Vagina (tissue), 2 donors: ENCODE data around the gene ZNF605. TPM values are rescaled to one million over a fixed set of nuclear protein-coding genes. Genes with fewer than 3 reads are reported as not detected.
"Not testable (repeated sequence)": the region's sequence is repeated elsewhere in the genome, so short reads cannot be mapped to it uniquely, and the experiment has no call there.

Experiments used
- DNase-seq, 2 donors: peaks; one replicate each; pipeline ENCODE4 v3.0.0-alpha.2; 2017; ENCODE audit errors: extremely low spot score in 2 of 2
- H3K27ac ChIP-seq: fragments of 200-600 bp; sonication (generic); one replicate; pipeline ENCODE4 v1.5.1; 2019
- H3K27me3 ChIP-seq: fragments of 200-600 bp; sonication (generic); one replicate; pipeline ENCODE4 v1.5.1; 2019
- H3K36me3 ChIP-seq, 2 donors: fragments of 200-600 bp; sonication (generic); one replicate each; pipeline ENCODE4 v1.5.1; 2017 to 2019
- H3K4me1 ChIP-seq: fragments of 200-600 bp; sonication (generic); one replicate; pipeline ENCODE4 v1.5.1; 2019
- H3K4me3 ChIP-seq, 2 donors: fragments of 200-600 bp; sonication (generic); 1 replicate in 1 of 2; 2 replicates in 1 of 2; pipeline ENCODE4 v1.5.1; 2016 to 2019
- H3K9me3 ChIP-seq: fragments of 200-600 bp; sonication (generic); one replicate; pipeline ENCODE4 v1.5.1; 2019
- CTCF ChIP-seq, 3 experiments: fragments of 450-650 bp in 2 of 3; fragments of 200-600 bp in 1 of 3; sonication (generic) in 1 of 3; IDR thresholded peaks; one replicate each; pipeline ENCODE4 v1.5.1; 2017 to 2019; ENCODE audit warnings: antibody characterized with exemption in 3 of 3, mild to moderate bottlenecking in 2 of 3, moderate library complexity in 2 of 3
- POLR2A ChIP-seq, 2 donors: fragments of 450-650 bp; IDR thresholded peaks; one replicate each; pipeline ENCODE4 v1.6.1; 2017; ENCODE audit warnings: antibody characterized with exemption in 2 of 2, mild to moderate bottlenecking in 2 of 2, moderate library complexity in 2 of 2
- POLR2AphosphoS5 ChIP-seq, 2 donors: sonication (generic); formaldehyde crosslinking; IDR thresholded peaks; one replicate each; pipeline ENCODE4 v1.9.0; 2017; ENCODE audit warnings: antibody characterized with exemption in 2 of 2, mild to moderate bottlenecking in 2 of 2, low read depth in 1 of 2; ENCODE audit not compliant: insufficient read depth in 1 of 2
- intact Hi-C: fragments of 100-400 bp; cut with DNase I; formaldehyde crosslinking; loops from one replicate; pipeline ENCODE4 v1.15.1; 2023
- total RNA-seq: library from RNA; depleted of rRNA; stranded (reverse); fragments of >200 nt; gene quantifications from one replicate; pipeline ENCODE4 v1.2.3, GENCODE V29; 2016

Gene ZNF605
- 10.1 TPM for total RNA-seq

DNA sequence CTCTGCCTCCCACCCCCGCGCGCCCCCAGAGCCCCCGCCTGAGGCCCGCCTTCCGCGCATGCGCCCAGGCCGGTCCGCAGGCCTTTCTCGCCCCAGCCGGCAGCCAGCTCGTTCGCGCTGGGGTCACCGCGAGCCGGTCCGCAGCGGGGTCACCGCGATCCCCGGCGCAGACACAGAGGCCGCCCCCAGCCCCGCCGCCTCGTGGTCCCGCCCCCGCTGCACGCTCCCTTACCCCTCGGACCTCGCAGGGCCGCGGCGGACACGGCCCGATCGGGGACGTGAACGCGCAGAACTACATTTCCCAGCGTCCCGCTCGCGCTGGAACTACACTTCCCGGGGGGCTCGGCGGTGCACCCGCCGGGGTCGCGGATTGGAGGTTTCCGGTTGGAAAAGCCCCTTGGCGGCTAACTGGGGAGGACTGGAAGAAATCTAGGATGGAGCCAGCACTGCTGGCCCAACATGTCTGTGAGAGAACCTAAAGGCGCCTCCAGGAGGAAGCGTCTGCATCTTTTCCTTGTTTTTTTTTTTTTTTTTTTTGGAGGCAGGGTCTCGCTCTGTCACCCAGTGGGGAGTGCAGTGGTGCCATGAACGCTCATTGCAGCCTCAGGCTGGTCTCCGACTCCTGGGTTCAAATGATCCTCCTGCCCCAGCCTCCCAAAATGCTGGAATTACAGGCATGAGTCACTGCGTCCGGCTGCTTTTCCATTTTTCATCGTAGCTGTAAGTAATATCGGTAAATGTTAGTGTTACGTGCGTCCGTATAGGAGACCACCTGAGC is at the start of gene ZNF605:
Gene ZNF605 (minus strand): TSS at position 296 of the 778 bp plus-strand sequence. CDS start 10,671 bp downstream, outside the sequence.
- Histone ChIP-seq H3K4me1 (peaks cover 26% of the 10 kb centered on the region), H3K9me3 (peaks cover 17% of the 10 kb centered on the region), H3K27ac (peak within 1 kb of the TSS; percentile 80), H3K4me3 (peak within 1 kb of the TSS; percentile 73 to 83), H3K36me3 (peaks cover 0 to 15% of the 10 kb centered on the region in 2 donors), H3K27me3 (no peaks in the 10 kb centered on the region)
- TF ChIP-seq POLR2A (IDR thresholded peaks at IDR 0.05) (no peak), POLR2AphosphoS5 (IDR thresholded peaks at IDR 0.05; ENCODE audit: insufficient read depth in 1 of 2, low read depth in 1 of 2) (peak; percentile 57 to 61), CTCF (IDR thresholded peaks at IDR 0.05) (no peak)
- no peak for DNase-seq
- intact Hi-C loops, result no loop called here

DNA sequence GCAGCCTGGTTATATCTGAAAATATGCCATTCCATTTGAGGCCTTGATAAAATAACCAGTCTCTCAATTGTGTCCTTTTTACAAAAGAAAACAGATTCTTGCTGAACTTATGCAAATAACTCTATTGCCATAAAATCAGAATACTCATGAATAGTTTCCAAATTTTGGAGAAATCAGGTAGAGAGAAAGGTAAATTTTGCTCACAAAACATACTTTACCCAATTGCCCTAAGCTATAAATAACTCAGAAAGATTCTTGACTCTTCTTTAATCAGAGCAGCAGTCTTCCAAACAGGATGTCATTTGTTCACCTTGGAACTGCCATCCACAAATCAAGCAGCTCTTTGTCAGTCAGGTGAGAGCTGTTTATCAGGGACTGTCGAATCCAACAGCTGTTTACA is 42.6 kb upstream of the ZNF605 start:
- peaks cover 0 to 61% of the 10 kb centered on the region in 2 donors for H3K36me3 ChIP-seq
- TF ChIP-seq CTCF (IDR thresholded peaks at IDR 0.05) (no peak), POLR2A (IDR thresholded peaks at IDR 0.05) (no peak), POLR2AphosphoS5 (IDR thresholded peaks at IDR 0.05; ENCODE audit: insufficient read depth in 1 of 2, low read depth in 1 of 2) (no peak)

GRCh38 chr12:132986885-132987225 is 30.7 kb upstream of the ZNF605 start:
- Histone ChIP-seq H3K27me3 (no peaks in the 10 kb centered on the region), H3K27ac (no peak overlapping the region), H3K4me3 (peak overlapping the region; percentile 70 to 99), H3K36me3 (peaks cover 0 to 26% of the 10 kb centered on the region in 2 donors), H3K9me3 (peaks cover 19% of the 10 kb centered on the region), H3K4me1 (peaks cover 12% of the 10 kb centered on the region)
- intact Hi-C loops, result no loop called here
- TF ChIP-seq CTCF (IDR thresholded peaks at IDR 0.05), result no peak
- no peak for TF ChIP-seq POLR2AphosphoS5 (IDR thresholded peaks at IDR 0.05; ENCODE audit: insufficient read depth in 1 of 2, low read depth in 1 of 2)
- TF ChIP-seq POLR2A (IDR thresholded peaks at IDR 0.05), result no peak
- DNase-seq, result no peak

More for the DNA sequence above, 42.6 kb upstream of the ZNF605 start:
- H3K4me3 ChIP-seq, result no peak overlapping the region
- H3K9me3 ChIP-seq, result peaks cover 87% of the 10 kb centered on the region
- intact Hi-C loops, result no loop called here
- H3K27ac ChIP-seq, result no peak overlapping the region
- DNase-seq, result no peak
- no peaks in the 10 kb centered on the region for H3K27me3 ChIP-seq
- no peaks in the 10 kb centered on the region for H3K4me1 ChIP-seq

- peaks cover 14% of the 10 kb centered on the region for H3K9me3 ChIP-seq
- DNase-seq, result peak in 1 of 2 donors; percentile 89
- no peaks in the 10 kb centered on the region for H3K27me3 ChIP-seq
- H3K4me3 ChIP-seq, result peak within 1 kb of the TSS; percentile 70 to 99
- no peak for TF ChIP-seq POLR2A (IDR thresholded peaks at IDR 0.05)
- TF ChIP-seq POLR2AphosphoS5 (IDR thresholded peaks at IDR 0.05; ENCODE audit: insufficient read depth in 1 of 2, low read depth in 1 of 2), result peak; percentile 89 to 98
- TF ChIP-seq CTCF (IDR thresholded peaks at IDR 0.05), result peak in 1 of 3 experiments; percentile 3
- intact Hi-C loops, result no loop called here
- H3K4me1 ChIP-seq, result peaks cover 12% of the 10 kb centered on the region
- H3K36me3 ChIP-seq, result peaks cover 0 to 20% of the 10 kb centered on the region in 2 donors
- peak within 1 kb of the TSS; percentile 53 for H3K27ac ChIP-seq
Observed at GRCh38 chr12:132986001-132986884, 30.1 kb upstream of the ZNF605 start, which contains the start of gene ZNF26. Gene ZNF26 (plus strand): TSS chr12:132986367. CDS start chr12:132986841, 474 bp downstream.

GRCh38 chr12:132976870-132977269 is 20.8 kb upstream of the ZNF605 start:
- H3K27me3 ChIP-seq, H3K27ac ChIP-seq, H3K36me3 ChIP-seq, DNase-seq, H3K4me3 ChIP-seq, intact Hi-C loops, H3K9me3 ChIP-seq, H3K4me1 ChIP-seq: not testable (repeated sequence)
